Measurements from ENCODE around the gene PSMB3.

Gene PSMB3

GRCh38 chr17:38798614-38799500 lies 46.3 kb downstream of the PSMB3 start:
- DNase-seq, result no peak

- peak; percentile 100 for DNase-seq
Observed at GRCh38 chr17:38799501-38800236, 47.1 kb downstream of the PSMB3 start, which contains the start of gene PIP4K2B. PIP4K2B (minus strand) TSS chr17:38799556; CDS start chr17:38799424, 132 bp downstream.

GRCh38 chr17:38800237-38800760 lies 47.8 kb downstream of the PSMB3 start:
- DNase-seq, result no peak

GRCh38 chr17:38809828-38810227 lies 57.3 kb downstream of the PSMB3 start:
- DNase-seq, result no peak

Measured in NCI-H774 (cell line).